ENCODE results near the gene AMER3. TPM values are rescaled to one million over a fixed set of nuclear protein-coding genes. Genes with fewer than 3 reads are reported as not detected.

AMER3 gene
- total and polyA plus RNA-seq, 2 of the 8 experiments (the other 6 are each of a cell fraction or from before 2014, with no cell fraction given): 0.15 to 0.19 TPM

DNA sequence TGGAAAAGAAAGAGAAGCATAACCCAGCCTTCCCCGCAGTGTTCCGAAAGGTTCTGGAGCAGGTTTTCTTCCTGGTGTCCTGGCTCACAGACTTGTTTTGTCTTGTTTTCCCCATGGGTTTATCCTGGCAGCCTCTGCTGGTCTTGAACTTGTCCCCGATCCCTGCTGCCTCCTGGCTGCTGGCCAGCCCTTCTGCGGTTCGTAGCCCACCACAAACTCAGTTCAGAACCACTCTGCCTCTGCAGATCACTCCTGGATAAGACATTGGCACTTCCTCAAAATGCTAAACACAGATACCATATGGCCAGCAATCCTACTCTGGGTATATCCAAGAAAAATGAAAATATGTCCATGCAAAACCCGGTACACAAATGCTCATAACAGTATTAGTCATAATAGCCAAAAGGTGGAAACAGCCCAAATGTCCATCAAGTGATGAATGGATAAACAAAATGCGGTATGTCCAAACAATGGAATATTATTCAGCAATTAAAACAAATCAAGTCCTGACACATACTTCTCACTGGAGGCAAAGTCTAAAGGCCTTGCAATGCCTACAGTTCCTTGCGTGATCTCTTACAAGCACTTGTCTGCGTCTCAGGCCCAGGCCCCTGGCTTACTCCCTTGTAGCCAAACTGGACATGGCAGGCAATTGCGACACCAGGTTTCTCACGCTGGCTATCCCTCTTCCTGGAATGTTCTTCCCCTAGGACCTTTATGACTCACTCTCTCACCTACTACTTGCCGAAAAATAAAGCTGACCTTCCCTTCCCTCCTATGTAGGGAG, 53.3 kb downstream of the AMER3 start (continued):
- TF ChIP-seq, protein P1, sequence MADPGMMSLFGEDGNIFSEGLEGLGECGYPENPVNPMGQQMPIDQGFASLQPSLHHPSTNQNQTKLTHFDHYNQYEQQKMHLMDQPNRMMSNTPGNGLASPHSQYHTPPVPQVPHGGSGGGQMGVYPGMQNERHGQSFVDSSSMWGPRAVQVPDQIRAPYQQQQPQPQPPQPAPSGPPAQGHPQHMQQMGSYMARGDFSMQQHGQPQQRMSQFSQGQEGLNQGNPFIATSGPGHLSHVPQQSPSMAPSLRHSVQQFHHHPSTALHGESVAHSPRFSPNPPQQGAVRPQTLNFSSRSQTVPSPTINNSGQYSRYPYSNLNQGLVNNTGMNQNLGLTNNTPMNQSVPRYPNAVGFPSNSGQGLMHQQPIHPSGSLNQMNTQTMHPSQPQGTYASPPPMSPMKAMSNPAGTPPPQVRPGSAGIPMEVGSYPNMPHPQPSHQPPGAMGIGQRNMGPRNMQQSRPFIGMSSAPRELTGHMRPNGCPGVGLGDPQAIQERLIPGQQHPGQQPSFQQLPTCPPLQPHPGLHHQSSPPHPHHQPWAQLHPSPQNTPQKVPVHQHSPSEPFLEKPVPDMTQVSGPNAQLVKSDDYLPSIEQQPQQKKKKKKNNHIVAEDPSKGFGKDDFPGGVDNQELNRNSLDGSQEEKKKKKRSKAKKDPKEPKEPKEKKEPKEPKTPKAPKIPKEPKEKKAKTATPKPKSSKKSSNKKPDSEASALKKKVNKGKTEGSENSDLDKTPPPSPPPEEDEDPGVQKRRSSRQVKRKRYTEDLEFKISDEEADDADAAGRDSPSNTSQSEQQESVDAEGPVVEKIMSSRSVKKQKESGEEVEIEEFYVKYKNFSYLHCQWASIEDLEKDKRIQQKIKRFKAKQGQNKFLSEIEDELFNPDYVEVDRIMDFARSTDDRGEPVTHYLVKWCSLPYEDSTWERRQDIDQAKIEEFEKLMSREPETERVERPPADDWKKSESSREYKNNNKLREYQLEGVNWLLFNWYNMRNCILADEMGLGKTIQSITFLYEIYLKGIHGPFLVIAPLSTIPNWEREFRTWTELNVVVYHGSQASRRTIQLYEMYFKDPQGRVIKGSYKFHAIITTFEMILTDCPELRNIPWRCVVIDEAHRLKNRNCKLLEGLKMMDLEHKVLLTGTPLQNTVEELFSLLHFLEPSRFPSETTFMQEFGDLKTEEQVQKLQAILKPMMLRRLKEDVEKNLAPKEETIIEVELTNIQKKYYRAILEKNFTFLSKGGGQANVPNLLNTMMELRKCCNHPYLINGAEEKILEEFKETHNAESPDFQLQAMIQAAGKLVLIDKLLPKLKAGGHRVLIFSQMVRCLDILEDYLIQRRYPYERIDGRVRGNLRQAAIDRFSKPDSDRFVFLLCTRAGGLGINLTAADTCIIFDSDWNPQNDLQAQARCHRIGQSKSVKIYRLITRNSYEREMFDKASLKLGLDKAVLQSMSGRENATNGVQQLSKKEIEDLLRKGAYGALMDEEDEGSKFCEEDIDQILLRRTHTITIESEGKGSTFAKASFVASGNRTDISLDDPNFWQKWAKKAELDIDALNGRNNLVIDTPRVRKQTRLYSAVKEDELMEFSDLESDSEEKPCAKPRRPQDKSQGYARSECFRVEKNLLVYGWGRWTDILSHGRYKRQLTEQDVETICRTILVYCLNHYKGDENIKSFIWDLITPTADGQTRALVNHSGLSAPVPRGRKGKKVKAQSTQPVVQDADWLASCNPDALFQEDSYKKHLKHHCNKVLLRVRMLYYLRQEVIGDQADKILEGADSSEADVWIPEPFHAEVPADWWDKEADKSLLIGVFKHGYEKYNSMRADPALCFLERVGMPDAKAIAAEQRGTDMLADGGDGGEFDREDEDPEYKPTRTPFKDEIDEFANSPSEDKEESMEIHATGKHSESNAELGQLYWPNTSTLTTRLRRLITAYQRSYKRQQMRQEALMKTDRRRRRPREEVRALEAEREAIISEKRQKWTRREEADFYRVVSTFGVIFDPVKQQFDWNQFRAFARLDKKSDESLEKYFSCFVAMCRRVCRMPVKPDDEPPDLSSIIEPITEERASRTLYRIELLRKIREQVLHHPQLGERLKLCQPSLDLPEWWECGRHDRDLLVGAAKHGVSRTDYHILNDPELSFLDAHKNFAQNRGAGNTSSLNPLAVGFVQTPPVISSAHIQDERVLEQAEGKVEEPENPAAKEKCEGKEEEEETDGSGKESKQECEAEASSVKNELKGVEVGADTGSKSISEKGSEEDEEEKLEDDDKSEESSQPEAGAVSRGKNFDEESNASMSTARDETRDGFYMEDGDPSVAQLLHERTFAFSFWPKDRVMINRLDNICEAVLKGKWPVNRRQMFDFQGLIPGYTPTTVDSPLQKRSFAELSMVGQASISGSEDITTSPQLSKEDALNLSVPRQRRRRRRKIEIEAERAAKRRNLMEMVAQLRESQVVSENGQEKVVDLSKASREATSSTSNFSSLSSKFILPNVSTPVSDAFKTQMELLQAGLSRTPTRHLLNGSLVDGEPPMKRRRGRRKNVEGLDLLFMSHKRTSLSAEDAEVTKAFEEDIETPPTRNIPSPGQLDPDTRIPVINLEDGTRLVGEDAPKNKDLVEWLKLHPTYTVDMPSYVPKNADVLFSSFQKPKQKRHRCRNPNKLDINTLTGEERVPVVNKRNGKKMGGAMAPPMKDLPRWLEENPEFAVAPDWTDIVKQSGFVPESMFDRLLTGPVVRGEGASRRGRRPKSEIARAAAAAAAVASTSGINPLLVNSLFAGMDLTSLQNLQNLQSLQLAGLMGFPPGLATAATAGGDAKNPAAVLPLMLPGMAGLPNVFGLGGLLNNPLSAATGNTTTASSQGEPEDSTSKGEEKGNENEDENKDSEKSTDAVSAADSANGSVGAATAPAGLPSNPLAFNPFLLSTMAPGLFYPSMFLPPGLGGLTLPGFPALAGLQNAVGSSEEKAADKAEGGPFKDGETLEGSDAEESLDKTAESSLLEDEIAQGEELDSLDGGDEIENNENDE (IDR thresholded peaks at IDR 0.05; ENCODE audit: insufficient replicate concordance, low read length): no peak

Measured in H1 (cell line).